Dendritic cell treated with granulocyte-macrophage colony-stimulating factor and Interleukin-4, amounts not matched to agents 40 ng/mL and 50 ng/mL, for 4 days (primary cell): ENCODE measurements around the gene PCK2.
A peak's percentile ranks its signal among the peaks of the same experiment; 100 is the strongest.

ENCODE experiments used
- H3K27ac Mint-ChIP-seq: one replicate; pipeline ENCODE4 v1.8.0; 2022; ENCODE audit warnings: mild to moderate bottlenecking, mixed read lengths
- H3K27me3 Mint-ChIP-seq: one replicate; pipeline ENCODE4 v1.8.0; 2022; ENCODE audit warnings: mild to moderate bottlenecking, mixed read lengths
- H3K36me3 Mint-ChIP-seq: one replicate; pipeline ENCODE4 v1.8.0; 2022; ENCODE audit warnings: low read depth, mixed read lengths
- H3K4me1 Mint-ChIP-seq: one replicate; pipeline ENCODE4 v1.8.0; 2022; ENCODE audit warnings: low read depth, mixed read lengths
- H3K4me3 Mint-ChIP-seq: one replicate; pipeline ENCODE4 v1.8.0; 2022; ENCODE audit warnings: mild to moderate bottlenecking, moderate library complexity, mixed read lengths
- H3K9me3 Mint-ChIP-seq: one replicate; pipeline ENCODE4 v1.8.0; 2022; ENCODE audit warnings: mixed read lengths
- intact Hi-C: fragments of 100-400 bp; cut with micrococcal nuclease; formaldehyde crosslinking; loops from one replicate; pipeline ENCODE4 v1.15.0; 2022

Gene PCK2

DNA sequence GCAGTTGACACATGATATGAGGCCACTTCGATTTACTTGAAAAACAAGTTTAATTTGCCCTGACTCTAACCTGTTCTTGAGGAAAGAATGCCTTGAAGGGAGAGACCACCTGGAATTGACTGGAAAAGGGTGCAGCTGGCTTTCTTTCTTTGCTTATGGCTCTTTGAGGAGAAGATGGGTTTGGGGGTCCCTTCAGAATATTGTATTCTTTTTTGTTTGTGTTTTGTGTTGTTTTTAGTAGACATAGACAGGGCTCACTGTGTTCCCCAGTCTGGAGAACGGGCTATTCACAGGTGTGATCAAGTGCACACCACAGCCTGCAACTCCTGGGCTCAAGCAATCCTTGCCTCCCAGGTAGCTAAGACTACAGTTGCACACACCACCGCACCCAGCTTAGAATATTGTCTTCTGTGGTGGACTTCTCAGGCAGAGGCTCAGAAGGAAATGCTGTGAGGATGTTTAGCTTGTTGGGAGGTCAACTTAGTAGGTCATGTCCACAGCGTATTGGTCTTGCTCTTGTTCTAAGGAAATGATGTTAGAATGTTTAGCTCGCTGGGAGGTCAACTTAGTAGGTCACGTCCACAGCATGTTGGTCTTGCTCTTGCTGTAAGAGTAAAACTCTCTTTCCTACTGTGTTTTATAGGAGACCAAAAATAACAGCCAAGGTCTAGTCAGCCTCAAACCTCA lies 22.2 kb downstream of the PCK2 start:
- Mint-ChIP-seq H3K4me3 (peak overlapping the region; percentile 88), H3K27ac (peak overlapping the region; percentile 48), H3K9me3 (no peaks in the 10 kb centered on the region), H3K27me3 (no peaks in the 10 kb centered on the region), H3K36me3 (peaks cover 74% of the 10 kb centered on the region), H3K4me1 (peaks cover 36% of the 10 kb centered on the region)
- intact Hi-C loops: loop anchor here (10.0 kb wide), 1 partner anchor 99 kb away; the partner anchor contains the start of genes CHMP4A and MDP1

DNA sequence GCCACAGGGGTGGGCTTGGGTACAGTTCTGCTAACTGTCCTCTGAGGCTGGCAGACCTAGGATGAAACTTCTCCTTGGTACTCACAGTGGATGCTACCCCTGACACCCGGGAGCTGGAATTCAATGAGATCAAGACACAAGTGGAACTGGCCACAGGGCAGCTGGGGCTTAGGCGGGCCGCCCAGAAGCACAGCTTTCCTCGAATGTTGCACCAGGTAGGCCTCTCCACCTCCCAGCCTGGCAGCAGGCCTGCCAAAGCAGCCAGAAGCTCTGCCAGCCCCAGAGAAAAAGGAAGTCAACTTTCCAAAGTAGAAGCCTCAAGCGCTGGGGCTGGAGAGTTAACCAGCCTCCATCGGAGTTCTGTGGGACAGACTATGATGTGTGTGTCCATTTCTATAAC lies 23.1 kb downstream of the PCK2 start:
- H3K27me3 Mint-ChIP-seq: no peaks in the 10 kb centered on the region
- H3K36me3 Mint-ChIP-seq: peaks cover 83% of the 10 kb centered on the region
- no peaks in the 10 kb centered on the region for H3K9me3 Mint-ChIP-seq
- peak overlapping the region; percentile 48 for H3K27ac Mint-ChIP-seq
- peaks cover 36% of the 10 kb centered on the region for H3K4me1 Mint-ChIP-seq
- intact Hi-C loops: loop anchor here (10.0 kb wide), 1 partner anchor 98 kb away; the partner anchor contains the start of genes CHMP4A and MDP1
- no peak overlapping the region for H3K4me3 Mint-ChIP-seq

DNA sequence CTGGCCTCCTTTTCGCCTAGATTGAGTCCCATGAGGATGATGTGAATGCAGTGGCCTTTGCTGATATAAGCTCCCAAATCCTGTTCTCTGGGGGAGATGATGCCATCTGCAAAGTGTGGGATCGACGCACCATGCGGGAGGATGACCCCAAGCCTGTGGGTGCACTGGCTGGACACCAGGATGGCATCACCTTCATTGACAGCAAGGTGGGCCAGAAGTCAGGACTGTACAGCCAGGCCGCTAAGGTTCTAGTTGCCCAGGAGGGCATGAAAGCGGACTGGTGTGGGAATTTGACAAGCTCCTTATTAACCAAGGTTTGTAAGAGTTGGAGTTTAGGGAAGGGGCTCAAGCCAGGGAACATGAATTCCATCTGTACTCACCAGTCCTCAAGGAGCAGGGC lies 25.6 kb downstream of the PCK2 start:
- H3K4me3 Mint-ChIP-seq: no peak overlapping the region

DNA sequence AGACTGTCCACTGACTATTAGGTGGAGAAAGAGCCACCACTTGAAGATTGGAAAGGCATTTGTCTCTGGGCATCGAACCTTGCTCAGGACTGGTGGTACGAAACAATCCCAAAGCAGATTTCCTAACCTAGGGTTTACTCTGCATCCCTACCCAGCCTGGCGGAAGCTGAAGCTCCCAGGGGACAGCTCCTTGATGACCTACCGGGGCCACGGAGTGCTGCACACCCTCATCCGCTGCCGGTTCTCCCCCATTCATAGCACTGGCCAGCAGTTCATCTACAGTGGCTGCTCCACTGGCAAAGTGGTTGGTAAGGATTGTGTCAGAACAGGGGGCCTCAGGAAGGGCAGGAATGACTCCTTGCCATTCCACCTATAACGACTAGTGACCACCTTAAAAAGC lies 27.1 kb downstream of the PCK2 start:
- H3K27ac Mint-ChIP-seq: no peak overlapping the region
- H3K4me3 Mint-ChIP-seq: no peak overlapping the region
- no peaks in the 10 kb centered on the region for H3K9me3 Mint-ChIP-seq
- H3K4me1 Mint-ChIP-seq: peaks cover 27% of the 10 kb centered on the region
- H3K36me3 Mint-ChIP-seq: peaks cover 92% of the 10 kb centered on the region
- intact Hi-C loops: no loop called here
- no peaks in the 10 kb centered on the region for H3K27me3 Mint-ChIP-seq

More for the DNA sequence above, 25.6 kb downstream of the PCK2 start:
- Mint-ChIP-seq H3K27me3 (no peaks in the 10 kb centered on the region), H3K9me3 (no peaks in the 10 kb centered on the region), H3K27ac (no peak overlapping the region), H3K36me3 (peaks cover 96% of the 10 kb centered on the region), H3K4me1 (peaks cover 39% of the 10 kb centered on the region)
- intact Hi-C loops: loop anchor here (10.0 kb wide), 1 partner anchor 95 kb away; the partner anchor contains the start of genes CHMP4A and MDP1

DNA sequence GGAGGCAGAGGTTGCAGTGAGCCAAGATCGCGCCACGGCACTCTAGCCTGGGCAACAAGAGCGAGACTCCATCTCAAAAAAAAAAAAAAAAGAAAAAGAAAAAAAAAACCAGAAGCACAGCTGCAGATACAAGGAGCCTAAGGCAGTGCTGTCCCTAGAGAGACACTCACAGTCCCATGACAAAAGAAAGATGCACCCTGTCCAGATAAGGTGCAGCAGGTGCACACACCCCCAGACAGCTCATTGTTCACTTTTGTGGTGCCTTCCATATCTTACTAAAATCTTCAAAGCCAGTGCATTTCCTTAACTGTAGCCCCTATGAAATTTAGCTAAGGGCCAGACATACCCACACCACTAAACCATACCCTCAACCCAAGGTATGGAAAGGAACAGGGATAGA lies 28.3 kb downstream of the PCK2 start:
- Mint-ChIP-seq H3K27me3 (no peaks in the 10 kb centered on the region), H3K4me3 (no peak overlapping the region), H3K36me3 (peaks cover 81% of the 10 kb centered on the region), H3K9me3 (no peaks in the 10 kb centered on the region), H3K27ac (no peak overlapping the region), H3K4me1 (peaks cover 15% of the 10 kb centered on the region)
- intact Hi-C loops: no loop called here

DNA sequence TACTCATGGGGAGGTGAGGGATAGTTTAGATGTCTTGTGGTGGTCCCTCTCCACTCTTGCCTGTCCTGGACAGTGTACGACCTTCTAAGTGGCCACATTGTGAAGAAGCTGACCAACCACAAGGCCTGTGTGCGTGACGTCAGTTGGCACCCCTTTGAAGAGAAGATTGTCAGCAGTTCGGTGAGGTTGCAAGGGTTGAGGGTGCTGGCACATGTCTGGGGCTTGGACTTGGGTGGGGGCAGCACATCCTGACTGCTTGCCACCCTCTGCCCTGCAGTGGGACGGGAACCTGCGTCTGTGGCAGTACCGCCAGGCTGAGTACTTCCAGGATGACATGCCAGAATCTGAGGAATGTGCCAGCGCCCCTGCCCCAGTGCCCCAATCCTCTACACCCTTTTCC lies 28.8 kb downstream of the PCK2 start:
- Mint-ChIP-seq H3K27ac (no peak overlapping the region), H3K9me3 (no peaks in the 10 kb centered on the region), H3K36me3 (peaks cover 76% of the 10 kb centered on the region)

DNA sequence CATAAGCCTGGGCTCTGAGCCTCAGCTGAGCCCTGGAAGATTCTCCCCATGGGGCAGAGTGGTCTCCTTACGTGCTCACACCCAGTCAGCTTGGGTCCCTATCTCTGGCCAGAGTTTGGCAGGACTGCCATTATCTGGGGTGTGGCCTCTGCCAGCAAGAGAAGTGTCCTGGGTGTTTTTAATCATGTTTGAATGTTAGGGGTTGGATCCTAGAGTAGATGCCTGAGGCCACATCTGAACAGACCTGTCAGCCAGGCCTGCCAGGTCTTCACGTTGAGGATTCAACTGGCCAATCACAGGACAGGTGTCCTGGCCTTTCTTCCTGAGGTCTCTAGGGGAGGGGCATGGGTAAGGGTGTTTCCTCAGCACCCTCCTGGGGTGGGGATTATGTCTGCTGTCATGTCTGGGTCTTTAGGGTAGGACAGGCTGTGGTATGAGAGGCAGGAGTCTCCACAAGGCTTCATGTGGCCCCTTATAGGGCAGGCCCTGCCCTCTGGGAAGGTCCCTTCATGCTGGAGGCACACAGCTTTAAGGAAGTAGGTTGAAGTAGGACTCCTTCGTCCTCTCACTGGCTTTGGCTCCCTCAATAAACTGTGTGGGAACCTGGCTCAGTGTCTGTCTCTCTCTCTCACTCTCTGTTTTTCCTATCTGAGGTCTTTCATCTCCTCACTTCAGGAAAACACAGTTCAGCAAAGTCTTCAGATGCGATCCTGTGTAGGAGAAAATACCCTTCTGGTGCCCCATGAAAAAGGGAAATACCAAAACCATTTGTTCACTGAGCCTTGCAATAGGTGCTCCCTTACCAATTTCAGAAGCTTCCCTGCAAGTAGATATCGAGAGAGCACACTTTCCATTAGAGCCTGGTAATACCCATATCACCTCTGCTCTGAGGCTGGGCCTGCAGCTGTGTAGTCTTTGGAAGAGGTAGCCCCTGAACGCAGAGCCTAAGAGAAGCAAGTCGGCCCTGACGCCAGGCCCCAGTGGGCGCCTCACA lies 29.6 kb downstream of the PCK2 start:
- H3K36me3 Mint-ChIP-seq: peaks cover 68% of the 10 kb centered on the region
- peaks cover 11% of the 10 kb centered on the region for H3K4me1 Mint-ChIP-seq
- peak overlapping the region; percentile 72 for H3K27ac Mint-ChIP-seq
- H3K9me3 Mint-ChIP-seq: no peaks in the 10 kb centered on the region
- H3K4me3 Mint-ChIP-seq: no peak overlapping the region
- H3K27me3 Mint-ChIP-seq: no peaks in the 10 kb centered on the region
- intact Hi-C loops: no loop called here

More for the DNA sequence above, 28.8 kb downstream of the PCK2 start:
- Mint-ChIP-seq H3K4me1 (peaks cover 11% of the 10 kb centered on the region), H3K27me3 (no peaks in the 10 kb centered on the region), H3K4me3 (no peak overlapping the region)
- intact Hi-C loops: no loop called here

DNA sequence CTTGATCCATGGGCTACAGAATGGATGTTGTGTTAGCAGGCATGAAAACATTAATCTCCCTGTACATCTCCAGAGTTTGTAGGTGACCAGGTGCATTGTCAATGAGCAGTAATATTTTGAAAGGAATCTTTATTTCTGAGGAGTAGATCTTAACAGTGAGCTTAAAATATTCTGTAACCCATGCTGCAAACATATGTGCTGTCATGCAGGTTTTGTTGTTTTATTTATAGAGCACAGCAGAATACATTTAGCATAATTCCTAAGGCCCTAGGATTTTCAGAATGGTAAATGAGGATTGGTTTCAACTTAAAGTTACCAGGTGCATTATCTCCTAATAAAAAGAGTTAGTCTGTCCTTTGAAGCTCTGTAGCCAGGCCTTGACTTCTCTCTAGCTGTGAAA lies 32.8 kb downstream of the PCK2 start:
- intact Hi-C loops: no loop called here
- H3K4me1 Mint-ChIP-seq: peaks cover 26% of the 10 kb centered on the region
- H3K36me3 Mint-ChIP-seq: peaks cover 47% of the 10 kb centered on the region
- no peak overlapping the region for H3K4me3 Mint-ChIP-seq
- no peaks in the 10 kb centered on the region for H3K27me3 Mint-ChIP-seq
- no peak overlapping the region for H3K27ac Mint-ChIP-seq
- H3K9me3 Mint-ChIP-seq: no peaks in the 10 kb centered on the region

DNA sequence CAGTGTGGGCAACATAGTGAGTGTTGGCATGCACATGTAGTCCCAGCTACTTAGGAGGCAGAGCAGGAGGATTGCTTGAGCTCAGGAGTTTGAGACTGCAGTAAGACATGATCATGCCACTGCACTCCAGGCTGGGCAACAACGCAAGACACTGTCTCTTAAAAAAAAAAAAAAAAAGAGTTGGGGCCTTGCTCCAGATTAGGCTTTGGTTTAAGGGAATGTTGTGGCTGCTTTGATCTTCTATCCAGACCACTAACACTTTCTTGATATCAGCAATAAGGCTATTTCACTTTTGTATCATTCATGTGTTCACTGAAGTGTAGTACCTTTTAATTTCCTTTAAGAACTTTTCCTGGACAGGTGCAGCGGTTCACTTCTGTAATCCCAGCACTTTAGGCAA lies 33.6 kb downstream of the PCK2 start:
- Mint-ChIP-seq H3K4me3 (no peak overlapping the region), H3K4me1 (peaks cover 28% of the 10 kb centered on the region), H3K27me3 (no peaks in the 10 kb centered on the region), H3K27ac (no peak overlapping the region), H3K36me3 (peaks cover 47% of the 10 kb centered on the region), H3K9me3 (no peaks in the 10 kb centered on the region)
- intact Hi-C loops: no loop called here

DNA sequence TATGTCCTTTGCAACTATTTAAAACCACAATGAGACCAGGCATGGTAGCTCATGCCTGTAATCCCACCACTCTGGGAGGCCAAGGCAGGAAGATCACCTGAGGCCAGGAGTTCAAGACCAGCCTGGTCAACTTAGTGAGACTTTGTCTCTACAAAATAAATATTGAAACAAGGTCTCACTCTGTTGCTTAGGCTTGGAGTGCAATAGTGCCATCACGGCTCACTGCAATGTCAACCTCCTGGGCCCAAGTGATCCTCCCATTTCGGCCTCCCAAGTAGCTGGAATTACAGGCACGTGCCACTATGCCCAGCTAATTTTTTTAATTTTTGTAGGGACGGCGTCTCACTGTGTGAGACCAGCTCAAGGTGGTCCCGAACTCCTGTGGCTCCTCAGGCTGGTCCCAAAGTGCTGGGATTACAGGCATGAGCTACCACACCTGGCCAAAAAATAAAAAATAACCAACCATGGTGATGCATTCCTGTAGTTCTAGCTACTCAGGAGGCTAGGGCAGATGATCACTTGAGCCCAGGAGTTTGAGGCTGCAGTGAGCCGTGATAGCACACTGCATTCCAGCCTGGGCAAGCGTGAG lies 35.4 kb downstream of the PCK2 start:
- H3K4me1 Mint-ChIP-seq: peaks cover 17% of the 10 kb centered on the region
- peaks cover 33% of the 10 kb centered on the region for H3K36me3 Mint-ChIP-seq
- H3K4me3 Mint-ChIP-seq: no peak overlapping the region
- H3K27me3 Mint-ChIP-seq: no peaks in the 10 kb centered on the region
- intact Hi-C loops: no loop called here
- H3K27ac Mint-ChIP-seq: no peak overlapping the region
- no peaks in the 10 kb centered on the region for H3K9me3 Mint-ChIP-seq

DNA sequence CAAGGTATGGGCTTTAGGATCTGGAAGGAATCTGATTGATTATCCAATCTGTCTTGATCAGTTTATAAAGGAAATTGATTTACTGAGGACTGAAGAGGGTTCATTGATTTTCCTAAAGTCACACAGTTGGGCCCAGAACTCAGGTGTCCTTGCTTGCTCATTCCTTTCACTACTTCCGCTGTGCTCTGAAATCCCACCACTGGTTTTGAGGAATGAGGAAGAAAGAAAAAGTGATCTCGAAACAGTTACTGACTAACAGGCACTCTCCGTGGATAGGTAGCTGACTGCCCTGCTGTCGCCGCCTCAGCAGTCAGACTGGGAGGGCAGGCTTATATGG lies 36.2 kb downstream of the PCK2 start, which contains the start of gene FITM1:
Gene FITM1 (plus strand): TSS at position 280 of the 337 bp plus-strand sequence. CDS start 905 bp downstream, outside the sequence.
- Mint-ChIP-seq H3K4me3 (no peak within 1 kb of the TSS), H3K27me3 (no peaks in the 10 kb centered on the region), H3K9me3 (no peaks in the 10 kb centered on the region), H3K27ac (no peak within 1 kb of the TSS), H3K4me1 (peaks cover 21% of the 10 kb centered on the region), H3K36me3 (peaks cover 25% of the 10 kb centered on the region)
- intact Hi-C loops: no loop called here

DNA sequence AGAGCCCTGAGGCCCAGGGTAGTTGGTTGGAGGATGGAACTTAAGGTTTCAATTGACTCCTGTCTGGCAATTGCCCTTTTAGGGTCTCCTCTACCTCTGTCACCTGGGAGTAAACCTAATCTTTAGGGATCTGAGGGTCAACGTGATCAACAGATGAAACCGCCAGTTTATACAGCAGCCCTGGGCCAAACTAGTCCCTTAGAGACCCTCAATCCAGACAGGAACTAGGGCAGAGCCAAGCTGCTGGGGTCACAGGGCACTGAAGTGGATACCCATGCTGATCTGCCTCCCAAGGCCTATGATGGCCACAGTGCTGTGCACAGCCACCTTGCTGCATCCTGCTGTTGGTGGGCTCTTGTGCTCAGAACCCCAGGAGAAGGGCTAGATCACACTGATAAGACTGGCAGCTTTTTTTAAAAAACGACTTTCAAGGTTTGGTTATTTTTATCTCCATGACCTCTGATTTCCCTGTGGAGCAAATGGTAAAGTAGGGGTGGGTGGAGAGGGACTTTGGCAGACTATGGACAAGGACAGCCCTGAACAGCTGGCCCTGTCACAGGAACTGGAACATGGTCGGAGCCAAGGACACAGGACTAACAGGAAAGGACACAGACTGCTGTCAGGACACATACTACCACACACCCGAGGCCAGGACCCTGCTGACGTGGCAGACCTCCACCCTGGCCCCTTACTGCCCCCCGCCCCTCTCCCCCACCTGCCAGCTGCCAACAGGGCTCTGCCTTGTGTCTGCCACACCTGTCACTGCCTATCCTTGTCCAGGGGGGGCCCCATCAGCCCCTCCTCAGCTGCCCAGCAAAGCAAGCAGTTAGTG lies 36.8 kb downstream of the PCK2 start:
- H3K4me3 Mint-ChIP-seq: no peak overlapping the region
- H3K4me1 Mint-ChIP-seq: peaks cover 25% of the 10 kb centered on the region
- peaks cover 23% of the 10 kb centered on the region for H3K36me3 Mint-ChIP-seq
- no peaks in the 10 kb centered on the region for H3K9me3 Mint-ChIP-seq
- intact Hi-C loops: no loop called here
- H3K27ac Mint-ChIP-seq: no peak overlapping the region
- H3K27me3 Mint-ChIP-seq: no peaks in the 10 kb centered on the region

DNA sequence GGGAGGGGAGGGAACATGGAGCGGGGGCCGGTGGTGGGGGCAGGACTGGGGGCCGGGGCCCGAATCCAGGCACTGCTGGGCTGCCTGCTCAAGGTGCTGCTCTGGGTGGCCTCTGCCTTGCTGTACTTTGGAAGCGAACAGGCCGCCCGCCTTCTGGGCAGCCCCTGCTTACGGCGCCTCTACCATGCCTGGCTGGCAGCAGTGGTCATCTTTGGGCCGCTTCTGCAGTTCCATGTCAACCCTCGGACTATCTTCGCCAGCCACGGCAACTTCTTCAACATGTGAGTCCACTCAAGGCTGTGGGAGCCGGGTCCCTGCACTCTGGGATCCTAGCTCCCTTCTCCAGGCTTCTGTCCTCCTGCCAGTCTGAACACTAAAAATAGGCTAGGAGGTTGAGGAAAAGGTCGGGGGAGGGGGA lies 37.4 kb downstream of the PCK2 start:
- H3K36me3 Mint-ChIP-seq: peaks cover 26% of the 10 kb centered on the region
- intact Hi-C loops: no loop called here
- peaks cover 28% of the 10 kb centered on the region for H3K4me1 Mint-ChIP-seq
- no peaks in the 10 kb centered on the region for H3K9me3 Mint-ChIP-seq
- no peak overlapping the region for H3K27ac Mint-ChIP-seq
- H3K4me3 Mint-ChIP-seq: no peak overlapping the region
- H3K27me3 Mint-ChIP-seq: no peaks in the 10 kb centered on the region
